Measurements from ENCODE around the gene MC5R.

DNA sequence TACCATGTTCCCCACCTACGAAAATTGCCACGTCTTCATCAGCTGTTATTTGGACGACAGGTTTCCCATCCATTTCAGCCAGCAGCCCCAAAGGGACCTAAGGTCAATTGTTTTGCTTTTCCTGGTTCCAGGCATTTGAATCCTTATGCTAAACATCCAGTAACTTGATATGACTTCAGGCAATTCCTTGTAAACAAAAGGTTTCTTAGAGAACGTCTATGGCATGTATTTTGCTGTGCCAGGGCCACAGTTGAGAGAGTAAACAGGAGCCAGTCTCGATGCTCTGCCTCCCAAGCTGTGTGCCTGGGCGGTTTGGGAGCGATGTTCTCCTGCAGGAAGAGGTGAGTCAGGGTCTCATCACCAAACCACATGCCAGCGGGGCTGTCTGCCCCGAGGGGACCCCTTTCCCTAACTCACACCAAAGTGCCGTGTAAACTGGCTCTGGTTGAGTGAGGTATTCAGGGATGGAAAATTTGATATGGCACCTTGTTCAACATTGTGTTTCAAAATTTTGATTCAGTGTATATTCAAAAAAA lies 12.9 kb upstream of the MC5R start:
- no peak for TF ChIP-seq CTCF (IDR thresholded peaks at IDR 0.05)
- TF ChIP-seq POLR2A (IDR thresholded peaks at IDR 0.05), result no peak

All from heart left ventricle (tissue), 13 donors.